ENCODE results near the gene ZNF341. TPM values are rescaled to one million over a fixed set of nuclear protein-coding genes. Genes with fewer than 3 reads are reported as not detected.
"Not testable (repeated sequence)": the region's sequence is repeated elsewhere in the genome, so short reads cannot be mapped to it uniquely, and the experiment has no call there.

Gene ZNF341
- total and polyA plus RNA-seq, 3 donors from 2014 or later: 5.5 to 8.7 (median 7.0) TPM

DNA sequence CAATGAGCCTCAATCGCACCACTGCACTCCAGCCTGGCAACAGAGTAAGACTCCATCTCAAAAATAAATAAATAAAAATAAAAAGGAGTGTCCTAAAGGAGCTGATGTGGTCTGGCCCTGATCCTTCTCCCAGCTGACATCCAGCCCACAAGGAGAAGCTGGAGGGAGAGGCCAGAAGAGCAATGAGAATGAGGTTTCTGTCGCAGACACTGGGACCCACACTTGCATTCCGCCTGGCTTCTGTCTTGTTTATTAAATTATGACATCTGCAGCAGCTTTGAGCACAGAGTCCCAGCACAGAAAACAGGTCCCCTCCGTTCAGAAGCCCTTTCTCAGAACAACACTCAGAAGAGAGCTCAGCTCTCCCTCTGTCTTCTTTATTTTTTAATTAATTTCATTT, 35.3 kb upstream of the ZNF341 start:
- 81 to 87% methylated on average over 4 of the region's 4 CpGs for WGBS, 2 donors
- no peak for TF ChIP-seq POLR2A (IDR thresholded peaks at IDR 0.05)
- TF ChIP-seq, protein P1, sequence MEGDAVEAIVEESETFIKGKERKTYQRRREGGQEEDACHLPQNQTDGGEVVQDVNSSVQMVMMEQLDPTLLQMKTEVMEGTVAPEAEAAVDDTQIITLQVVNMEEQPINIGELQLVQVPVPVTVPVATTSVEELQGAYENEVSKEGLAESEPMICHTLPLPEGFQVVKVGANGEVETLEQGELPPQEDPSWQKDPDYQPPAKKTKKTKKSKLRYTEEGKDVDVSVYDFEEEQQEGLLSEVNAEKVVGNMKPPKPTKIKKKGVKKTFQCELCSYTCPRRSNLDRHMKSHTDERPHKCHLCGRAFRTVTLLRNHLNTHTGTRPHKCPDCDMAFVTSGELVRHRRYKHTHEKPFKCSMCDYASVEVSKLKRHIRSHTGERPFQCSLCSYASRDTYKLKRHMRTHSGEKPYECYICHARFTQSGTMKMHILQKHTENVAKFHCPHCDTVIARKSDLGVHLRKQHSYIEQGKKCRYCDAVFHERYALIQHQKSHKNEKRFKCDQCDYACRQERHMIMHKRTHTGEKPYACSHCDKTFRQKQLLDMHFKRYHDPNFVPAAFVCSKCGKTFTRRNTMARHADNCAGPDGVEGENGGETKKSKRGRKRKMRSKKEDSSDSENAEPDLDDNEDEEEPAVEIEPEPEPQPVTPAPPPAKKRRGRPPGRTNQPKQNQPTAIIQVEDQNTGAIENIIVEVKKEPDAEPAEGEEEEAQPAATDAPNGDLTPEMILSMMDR (IDR thresholded peaks at IDR 0.05): no peak

DNA sequence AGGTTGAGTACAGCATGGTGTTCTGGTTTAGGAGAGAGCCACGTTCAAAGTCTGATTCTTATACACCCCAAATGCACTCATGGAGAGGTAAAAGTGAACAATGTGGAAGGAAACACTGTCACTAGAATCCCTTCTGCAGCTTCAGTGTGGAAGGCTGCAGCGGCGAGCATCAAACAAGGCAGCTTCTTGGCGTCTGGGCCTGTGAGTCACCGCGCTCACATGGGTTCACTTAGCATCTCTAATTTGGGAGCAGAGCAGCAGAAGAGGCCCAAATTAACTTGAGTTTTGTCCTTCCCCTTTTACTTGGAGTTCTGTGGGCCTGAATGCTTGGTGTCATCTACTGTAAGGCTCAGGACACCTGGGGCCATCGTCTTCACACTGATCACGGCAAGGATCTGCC, 34.7 kb upstream of the ZNF341 start:
- no peak overlapping the region for H3K4me3 ChIP-seq

More for the DNA sequence above, 35.3 kb upstream of the ZNF341 start:
- Histone ChIP-seq H3K27ac (no peak overlapping the region), H3K9me3 (no peaks in the 10 kb centered on the region), H3K27me3 (no peaks in the 10 kb centered on the region), H3K36me3 (ENCODE audit: low read depth, missing control alignments) (no peaks in the 10 kb centered on the region), H3K4me3 (no peak overlapping the region), H3K4me1 (peaks cover 8% of the 10 kb centered on the region)
- intact Hi-C loops (cut with DNase I; ENCODE audit: low total_unique reads): no loop called here
- DNase-seq: no peak

DNA sequence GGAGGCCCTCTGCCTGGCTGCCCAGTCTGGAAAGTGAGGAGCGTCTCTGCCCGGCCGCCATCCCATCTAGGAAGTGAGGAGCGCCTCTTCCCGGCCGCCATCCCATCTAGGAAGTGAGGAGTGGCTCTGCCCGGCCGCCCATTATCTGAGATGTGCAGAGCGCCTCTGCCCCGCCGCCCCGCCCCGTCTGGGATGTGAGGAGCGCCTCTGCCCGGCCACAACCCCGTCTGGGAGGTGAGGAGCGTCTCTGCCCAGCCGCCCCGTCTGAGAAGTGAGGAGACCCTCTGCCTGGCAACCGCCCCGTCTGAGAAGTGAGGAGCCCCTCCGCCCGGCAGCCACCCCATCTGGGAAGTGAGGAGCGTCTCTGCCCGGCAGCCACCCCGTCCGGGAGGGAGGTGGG, 32.8 kb upstream of the ZNF341 start:
- H3K27me3 ChIP-seq; intact Hi-C loops (cut with DNase I; ENCODE audit: low total_unique reads); H3K9me3 ChIP-seq; H3K4me1 ChIP-seq; DNase-seq; H3K27ac ChIP-seq; H3K4me3 ChIP-seq; H3K36me3 ChIP-seq (ENCODE audit: low read depth, missing control alignments): not testable (repeated sequence)
- WGBS, 2 donors: 81 to 97% methylated on average over 7 to 23 of the region's 27 CpGs

More for the DNA sequence above, 34.7 kb upstream of the ZNF341 start:
- H3K27ac ChIP-seq: no peak overlapping the region
- DNase-seq: peak; percentile 45
- no peaks in the 10 kb centered on the region for H3K36me3 ChIP-seq (ENCODE audit: low read depth, missing control alignments)
- no peaks in the 10 kb centered on the region for H3K9me3 ChIP-seq
- no peaks in the 10 kb centered on the region for H3K27me3 ChIP-seq
- H3K4me1 ChIP-seq: peaks cover 8% of the 10 kb centered on the region
- 82 to 83% methylated on average over 8 of the region's 8 CpGs for WGBS, 2 donors
- intact Hi-C loops (cut with DNase I; ENCODE audit: low total_unique reads): no loop called here
- no peak for TF ChIP-seq POLR2A (IDR thresholded peaks at IDR 0.05)
- TF ChIP-seq, protein P1 (IDR thresholded peaks at IDR 0.05): no peak

DNA sequence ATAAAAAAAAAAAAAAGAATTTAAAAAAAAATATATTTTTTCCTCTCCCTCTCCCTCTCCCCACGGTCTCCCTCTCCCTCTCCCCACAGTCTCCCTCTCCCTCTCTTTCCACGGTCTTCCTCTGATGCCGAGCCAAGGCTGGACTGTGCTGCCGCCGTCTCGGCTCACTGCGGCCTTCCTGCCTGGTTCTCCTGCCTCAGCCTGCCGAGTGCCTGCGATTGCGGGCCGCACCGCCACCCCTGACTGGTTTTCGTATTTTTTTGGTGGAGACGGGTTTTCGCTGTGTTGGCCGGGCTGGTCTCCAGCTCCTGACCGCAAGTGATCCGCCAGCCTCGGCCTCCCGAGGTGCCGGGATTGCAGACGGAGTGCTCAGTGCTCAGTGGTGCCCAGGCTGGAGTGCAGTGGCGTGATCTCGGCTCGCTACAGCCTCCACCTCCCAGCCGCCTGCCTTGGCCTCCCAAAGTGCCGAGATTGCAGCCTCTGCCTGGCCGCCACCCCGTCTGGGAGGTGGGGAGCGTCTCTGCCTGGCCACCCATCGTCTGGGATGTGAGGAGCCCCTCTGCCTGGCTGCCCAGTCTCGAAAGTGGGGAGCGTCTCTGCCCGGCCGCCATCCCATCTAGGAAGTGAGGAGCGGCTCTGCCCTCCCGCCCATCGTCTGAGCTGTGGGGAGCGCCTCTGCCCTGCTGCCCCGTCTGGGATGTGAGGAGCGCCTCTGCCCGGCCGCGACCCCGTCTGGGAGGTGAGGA, 30.9 kb upstream of the ZNF341 start:
- H3K4me1 ChIP-seq; H3K27ac ChIP-seq; H3K4me3 ChIP-seq; H3K9me3 ChIP-seq; intact Hi-C loops (cut with DNase I; ENCODE audit: low total_unique reads); H3K27me3 ChIP-seq; H3K36me3 ChIP-seq (ENCODE audit: low read depth, missing control alignments); DNase-seq: not testable (repeated sequence)
- WGBS, 2 donors: 87 to 95% methylated on average over 18 to 45 of the region's 45 CpGs

DNA sequence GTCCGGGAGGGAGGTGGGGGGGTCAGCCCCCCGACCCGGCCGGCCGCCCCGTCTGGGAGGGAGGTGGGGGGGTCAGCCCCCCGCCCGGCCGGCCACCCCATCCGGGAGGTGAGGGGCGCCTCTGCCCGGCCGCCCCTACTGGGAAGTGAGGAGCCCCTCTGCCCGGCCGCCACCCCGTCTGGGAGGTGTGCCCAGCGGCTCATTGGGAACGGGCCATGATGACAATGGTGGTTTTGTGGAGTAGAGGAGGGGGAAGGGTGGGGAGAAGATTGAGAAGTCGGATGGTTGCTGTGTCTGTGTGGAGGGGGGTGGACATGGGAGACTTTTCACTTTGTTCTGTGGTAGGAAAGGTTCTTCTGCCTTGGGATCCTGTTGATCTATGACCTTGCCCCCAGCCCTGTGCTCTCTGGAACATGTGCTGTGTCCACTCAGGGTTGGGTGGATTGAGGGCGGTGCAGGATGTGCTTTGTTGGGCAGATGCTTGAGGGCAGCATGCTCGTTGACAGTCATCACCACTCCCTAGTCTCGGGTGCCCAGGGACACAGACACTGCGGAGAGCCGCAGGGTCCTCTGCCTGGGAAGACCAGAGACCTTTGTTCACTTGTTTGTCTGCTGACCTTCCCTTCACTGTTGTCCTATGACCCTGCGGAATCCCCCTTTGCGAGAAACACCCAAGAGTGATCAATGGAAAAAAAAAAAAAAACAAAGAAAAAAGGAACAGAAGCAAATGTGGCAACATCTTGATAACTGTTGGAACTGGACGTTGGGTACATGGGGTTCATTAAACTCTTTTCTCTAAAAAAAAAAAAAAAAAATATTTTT, 30.0 kb upstream of the ZNF341 start:
- no peak overlapping the region for H3K4me3 ChIP-seq
- H3K9me3 ChIP-seq: no peaks in the 10 kb centered on the region
- TF ChIP-seq POLR2A (IDR thresholded peaks at IDR 0.05): no peak
- TF ChIP-seq, protein P1 (IDR thresholded peaks at IDR 0.05): no peak
- H3K4me1 ChIP-seq: no peaks in the 10 kb centered on the region
- H3K27me3 ChIP-seq: no peaks in the 10 kb centered on the region
- intact Hi-C loops (cut with DNase I; ENCODE audit: low total_unique reads): no loop called here
- WGBS, 2 donors: 90 to 91% methylated on average over 11 to 26 of the region's 27 CpGs
- no peak overlapping the region for H3K27ac ChIP-seq
- DNase-seq: no peak
- no peaks in the 10 kb centered on the region for H3K36me3 ChIP-seq (ENCODE audit: low read depth, missing control alignments)
